Stimulated activated CD4-positive, alpha-beta T cell treated with anti-CD3 and anti-CD28 coated beads, Interleukin-1b, Interleukin-23, amount 100 ng/mL, for 24 hours (primary cell): ENCODE data around the gene SNX30.

Experiments used
- DNase-seq, 4 experiments: peaks; one replicate each; pipeline ENCODE4 v3.0.0-alpha.2; 2020; ENCODE audit warnings: low read depth in 4 of 4, low spot score in 1 of 4

SNX30 gene

GRCh38 chr9:112881331-112881730 lies 130.8 kb downstream of the SNX30 start:
- no peak for DNase-seq

- no peak for DNase-seq
Observed at GRCh38 chr9:112884101-112884500, 133.5 kb downstream of the SNX30 start.

- DNase-seq, result no peak
Observed at GRCh38 chr9:112884721-112885120, 134.2 kb downstream of the SNX30 start.

GRCh38 chr9:112885324-112885723 lies 134.8 kb downstream of the SNX30 start:
- no peak for DNase-seq

- DNase-seq, result no peak
Observed at GRCh38 chr9:112886351-112886750, 135.8 kb downstream of the SNX30 start.

- no peak for DNase-seq
Observed at GRCh38 chr9:112887381-112887780, 136.8 kb downstream of the SNX30 start.

GRCh38 chr9:112890106-112891081 lies 139.8 kb downstream of the SNX30 start, which contains the start of gene SLC46A2:
Gene SLC46A2, minus strand, starts transcription at chr9:112890876. Its CDS starts 195 bp downstream, at chr9:112890681.
- no peak for DNase-seq

GRCh38 chr9:112891521-112891920 lies 141.0 kb downstream of the SNX30 start:
- no peak for DNase-seq

- DNase-seq, result no peak
Observed at GRCh38 chr9:112892981-112893380, 142.4 kb downstream of the SNX30 start.

GRCh38 chr9:112894041-112894440 lies 143.5 kb downstream of the SNX30 start:
- DNase-seq, result no peak

- DNase-seq, result no peak
Observed at GRCh38 chr9:112894699-112895098, 144.1 kb downstream of the SNX30 start.

GRCh38 chr9:112896131-112896530 lies 145.6 kb downstream of the SNX30 start:
- no peak for DNase-seq

GRCh38 chr9:112898872-112899311 lies 148.3 kb downstream of the SNX30 start:
- DNase-seq, result no peak

GRCh38 chr9:112900488-112900887 lies 149.9 kb downstream of the SNX30 start:
- no peak for DNase-seq

- DNase-seq, result no peak
Observed at GRCh38 chr9:112900901-112901300, 150.3 kb downstream of the SNX30 start.

GRCh38 chr9:112905084-112905483 lies 154.5 kb downstream of the SNX30 start:
- DNase-seq, result no peak

- DNase-seq, result no peak
Observed at GRCh38 chr9:112911736-112912135, 161.2 kb downstream of the SNX30 start.

- DNase-seq, result no peak
Observed at GRCh38 chr9:112912636-112913035, 162.1 kb downstream of the SNX30 start.

GRCh38 chr9:112913326-112913725 lies 162.8 kb downstream of the SNX30 start:
- no peak for DNase-seq

- no peak for DNase-seq
Observed at GRCh38 chr9:112914524-112914923, 164.0 kb downstream of the SNX30 start.

- DNase-seq, result no peak
Observed at GRCh38 chr9:112917047-112917986, 166.8 kb downstream of the SNX30 start.

GRCh38 chr9:112917987-112918362 lies 167.4 kb downstream of the SNX30 start:
- DNase-seq, result no peak
